Measurements from ENCODE around the gene TRIM33.
"Not testable (repeated sequence)": the region's sequence is repeated elsewhere in the genome, so short reads cannot be mapped to it uniquely, and the experiment has no call there.

The TRIM33 gene

GRCh38 chr1:114390361-114390760 is 120.6 kb downstream of the TRIM33 start:
- in situ Hi-C loops (cut with HindIII; ENCODE audit: low sequenced_read_pairs), result no loop called here
- no peak for TF ChIP-seq CTCF (IDR thresholded peaks at IDR 0.05; ENCODE audit: low read depth, low read length, missing control alignments)
- DNase-seq (ENCODE audit: low read depth), result no peak
- no peak overlapping the region for H3K4me3 ChIP-seq (ENCODE audit: low read depth, low read length)

GRCh38 chr1:114388432-114389003 is 122.5 kb downstream of the TRIM33 start:
- TF ChIP-seq CTCF (IDR thresholded peaks at IDR 0.05; ENCODE audit: low read depth, low read length, missing control alignments), result no peak
- H3K4me3 ChIP-seq (ENCODE audit: low read depth, low read length), result no peak overlapping the region
- in situ Hi-C loops (cut with HindIII; ENCODE audit: low sequenced_read_pairs), result no loop called here
- DNase-seq (ENCODE audit: low read depth), result no peak

- DNase-seq (ENCODE audit: low read depth); H3K4me3 ChIP-seq (ENCODE audit: low read depth, low read length); in situ Hi-C loops (cut with HindIII; ENCODE audit: low sequenced_read_pairs): not testable (repeated sequence)
Measured at GRCh38 chr1:114387585-114387984, 123.4 kb downstream of the TRIM33 start.

GRCh38 chr1:114387010-114387360 is 124.0 kb downstream of the TRIM33 start:
- H3K4me3 ChIP-seq (ENCODE audit: low read depth, low read length), result no peak overlapping the region
- TF ChIP-seq CTCF (IDR thresholded peaks at IDR 0.05; ENCODE audit: low read depth, low read length, missing control alignments), result no peak
- no peak for DNase-seq (ENCODE audit: low read depth)
- in situ Hi-C loops (cut with HindIII; ENCODE audit: low sequenced_read_pairs), result no loop called here

GRCh38 chr1:114386129-114387009 is 124.6 kb downstream of the TRIM33 start:
- TF ChIP-seq CTCF (IDR thresholded peaks at IDR 0.05; ENCODE audit: low read depth, low read length, missing control alignments), result no peak
- in situ Hi-C loops (cut with HindIII; ENCODE audit: low sequenced_read_pairs), result no loop called here
- DNase-seq (ENCODE audit: low read depth), result no peak
- no peak overlapping the region for H3K4me3 ChIP-seq (ENCODE audit: low read depth, low read length)

GRCh38 chr1:114384922-114385321 is 126.1 kb downstream of the TRIM33 start:
- TF ChIP-seq CTCF (IDR thresholded peaks at IDR 0.05; ENCODE audit: low read depth, low read length, missing control alignments), result no peak
- in situ Hi-C loops (cut with HindIII; ENCODE audit: low sequenced_read_pairs), result no loop called here
- no peak overlapping the region for H3K4me3 ChIP-seq (ENCODE audit: low read depth, low read length)
- DNase-seq (ENCODE audit: low read depth), result no peak

- in situ Hi-C loops (cut with HindIII; ENCODE audit: low sequenced_read_pairs), result no loop called here
- no peak for DNase-seq (ENCODE audit: low read depth)
- no peak for TF ChIP-seq CTCF (IDR thresholded peaks at IDR 0.05; ENCODE audit: low read depth, low read length, missing control alignments)
- no peak overlapping the region for H3K4me3 ChIP-seq (ENCODE audit: low read depth, low read length)
Measured at GRCh38 chr1:114379987-114380386, 131.0 kb downstream of the TRIM33 start.
